HG03097 (cell line): ENCODE results near the gene NFAT5.
"Not testable (repeated sequence)": the region's sequence is repeated elsewhere in the genome, so short reads cannot be mapped to it uniquely, and the experiment has no call there.

ENCODE experiments used
- ATAC-seq: cut with Tn5 transposase; IDR thresholded peaks from one replicate; pipeline ENCODE4 v1.9.1; 2021; ENCODE audit not compliant: unreplicated experiment, low FRiP score

Gene NFAT5

GRCh38 chr16:69565671-69566239, at the start of gene NFAT5:
Gene NFAT5, plus strand, starts transcription at chr16:69565966. Its CDS starts 336 bp downstream, at chr16:69566302.
- ATAC-seq: peak; percentile 43

- not testable (repeated sequence) for ATAC-seq
Observed at GRCh38 chr16:69517914-69518313, 47.9 kb upstream of the NFAT5 start.

- no peak for ATAC-seq
Observed at GRCh38 chr16:69520413-69520799, 45.4 kb upstream of the NFAT5 start.

- ATAC-seq: no peak
Observed at GRCh38 chr16:69520800-69521602, 44.8 kb upstream of the NFAT5 start.

GRCh38 chr16:69522041-69522578, 43.7 kb upstream of the NFAT5 start:
- no peak for ATAC-seq

- no peak for ATAC-seq
Observed at GRCh38 chr16:69522732-69523404, 42.9 kb upstream of the NFAT5 start.

- ATAC-seq: no peak
Observed at GRCh38 chr16:69523566-69524305, 42.0 kb upstream of the NFAT5 start.

- no peak for ATAC-seq
Observed at GRCh38 chr16:69526831-69527655, 38.7 kb upstream of the NFAT5 start.

GRCh38 chr16:69531988-69532387, 33.8 kb upstream of the NFAT5 start:
- ATAC-seq: no peak

- no peak for ATAC-seq
Observed at GRCh38 chr16:69532641-69533455, 32.9 kb upstream of the NFAT5 start.

GRCh38 chr16:69534720-69535119, 31.0 kb upstream of the NFAT5 start:
- ATAC-seq: no peak

- no peak for ATAC-seq
Observed at GRCh38 chr16:69535123-69536050, 30.4 kb upstream of the NFAT5 start.

GRCh38 chr16:69537706-69538080, 28.1 kb upstream of the NFAT5 start:
- ATAC-seq: no peak

- ATAC-seq: no peak
Observed at GRCh38 chr16:69538808-69539207, 27.0 kb upstream of the NFAT5 start.

- no peak for ATAC-seq
Observed at GRCh38 chr16:69542974-69543373, 22.8 kb upstream of the NFAT5 start.

- ATAC-seq: no peak
Observed at GRCh38 chr16:69544088-69544487, 21.7 kb upstream of the NFAT5 start.

GRCh38 chr16:69546663-69547062, 19.1 kb upstream of the NFAT5 start:
- not testable (repeated sequence) for ATAC-seq

GRCh38 chr16:69553332-69553731, 12.4 kb upstream of the NFAT5 start:
- ATAC-seq: no peak
